A549 treated with AZD9567 at 1 μM for 4 hours (cell line): ENCODE results near the gene RAP2C. TPM values are rescaled to one million over a fixed set of nuclear protein-coding genes. Genes with fewer than 3 reads are reported as not detected.

ENCODE experiments used
- total RNA-seq: library from RNA; stranded (reverse); fragments of 200-300 nt; extraction: Qiagen RNA extraction; gene quantifications from 5 replicates; pipeline ENCODE4 v1.2.3, GENCODE V29; 2022; ENCODE audit not compliant: insufficient read depth

RAP2C gene
- total RNA-seq, result 22.4 to 39.7 TPM (median 24.8 TPM) in 5 replicates

DNA sequence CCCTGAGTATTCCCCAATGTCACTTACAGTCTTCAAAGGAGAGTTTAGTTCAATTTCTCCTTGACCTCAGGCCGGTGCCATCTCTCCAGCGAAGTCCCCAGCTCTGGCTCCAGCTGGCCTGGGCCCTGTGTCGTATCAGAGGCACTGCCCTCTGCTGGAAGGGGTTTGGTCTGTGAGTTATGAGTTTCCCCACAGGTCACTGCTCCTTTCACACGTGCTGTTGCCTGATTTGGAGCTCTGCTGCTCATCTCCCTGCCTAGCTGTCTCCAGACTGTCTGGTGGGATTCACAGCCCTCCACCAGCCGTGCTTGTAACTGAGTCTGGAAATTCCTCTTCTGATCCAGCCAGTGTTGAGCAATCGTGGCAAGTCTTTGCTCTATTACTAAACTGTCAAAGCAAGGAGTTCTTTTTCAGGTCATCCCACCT, at the start of gene RAP2C:
Gene RAP2C, minus strand, starts transcription at position 105 of the 426 bp plus-strand sequence. CDS start 2,179 bp downstream, outside the sequence.

Other genes with a start within 250 kb of the RAP2C start
- gene STK26, start 196.1 kb downstream of the RAP2C start, total RNA-seq, result 9.1 to 16.4 TPM (median 11.2 TPM) in 5 replicates
- gene FRMD7, start 91.4 kb downstream of the RAP2C start, total RNA-seq, result not detected in 5 replicates